H1 (cell line): ENCODE data around the gene ANKLE1. TPM values are rescaled to one million over a fixed set of nuclear protein-coding genes. Genes with fewer than 3 reads are reported as not detected.

Source experiments
- CTCF ChIA-PET: fragments of 300-600 bp; sonication (Branson Sonifier 250); formaldehyde crosslinking; loops from one replicate; lab custom pipeline; 2021; ENCODE audit not compliant: partially characterized antibody; lab: Charles Lee
- POLR2A ChIA-PET: fragments of 300-600 bp; sonication (Branson Sonifier 250); formaldehyde crosslinking; loops from one replicate; lab custom pipeline; 2021; ENCODE audit warnings: inconsistent platforms; ENCODE audit not compliant: partially characterized antibody; lab: Charles Lee
- DNase-seq, 2 experiments: peaks; one replicate each; pipeline versions ENCODE4 v3.0.0 to v3.0.0-alpha.2; 2010 to 2022; ENCODE audit warnings: low spot score in 2 of 2, low read depth in 1 of 2, mixed read lengths in 1 of 2
- FAIRE-seq: peaks from 2 replicates; lab custom pipeline; 2011; peaks lifted over from hg19 to GRCh38; lab: Jason Lieb, UNC
- H2AFZ ChIP-seq: 2 replicates; pipeline ENCODE4 v1.8.1; 2012; ENCODE audit warnings: low read length, inconsistent platforms
- H2AK5ac ChIP-seq: 2 replicates; pipeline ENCODE4 v1.6.1; 2013; ENCODE audit warnings: low read depth, low read length
- H2BK120ac ChIP-seq: replicated peaks from 2 replicates; pipeline ENCODE3; 2013; ENCODE audit warnings: low read depth, low read length, inconsistent platforms
- H2BK12ac ChIP-seq: 2 replicates; pipeline ENCODE4 v1.6.1; 2013; ENCODE audit warnings: low read depth, low read length
- H2BK15ac ChIP-seq: 2 replicates; pipeline ENCODE4 v1.6.1; 2013; ENCODE audit warnings: low read length
- H2BK20ac ChIP-seq: 2 replicates; pipeline ENCODE4 v1.6.1; 2013; ENCODE audit warnings: low read length
- H2BK5ac ChIP-seq: 2 replicates; pipeline ENCODE4 v1.6.1; 2013; ENCODE audit warnings: low read depth, low read length
- H3K14ac ChIP-seq: 2 replicates; pipeline ENCODE4 v1.6.1; 2013; ENCODE audit warnings: inconsistent platforms; ENCODE audit not compliant: insufficient read length
- H3K18ac ChIP-seq: 2 replicates; pipeline ENCODE4 v1.6.1; 2013; ENCODE audit warnings: low read length; ENCODE audit errors: extremely low read depth
- H3K23ac ChIP-seq: 2 replicates; pipeline ENCODE4 v1.6.1; 2013; ENCODE audit warnings: inconsistent platforms; ENCODE audit not compliant: insufficient read length
- H3K23me2 ChIP-seq: 2 replicates; pipeline ENCODE4 v1.6.1; 2013; ENCODE audit warnings: low read depth, low read length
- H3K27ac ChIP-seq: 2 replicates; pipeline ENCODE4 v1.6.1; 2011; ENCODE audit warnings: low read depth, low read length, inconsistent platforms
- H3K27me3 ChIP-seq, 4 experiments: replicated peaks in 1 of 4; 1 replicate in 1 of 4; 2 replicates in 3 of 4; pipeline versions ENCODE4 v1.6.1 to v1.8.1; 2011 to 2013; ENCODE audit warnings: low read length in 3 of 4, mild to moderate bottlenecking in 3 of 4, inconsistent platforms in 2 of 4, mixed read lengths in 2 of 4, moderate library complexity in 1 of 4; ENCODE audit not compliant: control insufficient read depth in 3 of 4, insufficient read depth in 3 of 4; ENCODE audit errors: extremely low read depth in 1 of 4
- H3K36me3 ChIP-seq, 4 experiments: 2 replicates each; pipeline versions ENCODE4 v1.6.1 to v1.8.1; 2011 to 2013; ENCODE audit warnings: mild to moderate bottlenecking in 4 of 4, low read length in 3 of 4, moderate library complexity in 2 of 4, control low read depth in 1 of 4, inconsistent platforms in 1 of 4; ENCODE audit not compliant: insufficient read depth in 4 of 4, control insufficient read depth in 2 of 4
- H3K4ac ChIP-seq: replicated peaks from 2 replicates; pipeline ENCODE3; 2013; ENCODE audit warnings: low read length, low read depth, mixed read lengths, inconsistent platforms; ENCODE audit not compliant: insufficient read length
- H3K4me1 ChIP-seq, 4 experiments: replicated peaks in 1 of 4; 1 replicate in 1 of 4; 2 replicates in 3 of 4; pipeline versions ENCODE4 v1.6.1 to v1.8.1; 2011 to 2013; ENCODE audit warnings: low read length in 3 of 4, inconsistent platforms in 2 of 4, mixed read lengths in 1 of 4; ENCODE audit not compliant: insufficient read depth in 4 of 4, control insufficient read depth in 3 of 4
- H3K4me2 ChIP-seq, 2 experiments: 2 replicates each; pipeline versions ENCODE4 v1.6.1 to v1.8.1; 2011 to 2013; ENCODE audit warnings: low read depth in 2 of 2, low read length in 2 of 2, control low read depth in 1 of 2, inconsistent platforms in 1 of 2, mild to moderate bottlenecking in 1 of 2; ENCODE audit not compliant: insufficient read depth in 1 of 2
- H3K4me3 ChIP-seq, 4 experiments: fragments of 200-600, 300-600 bp in 1 of 4; sonication (generic), shearing (Covaris generic), sonication (Bioruptor Twin) in 1 of 4; 2 replicates each; pipeline versions ENCODE4 v1.5.1 to v1.8.1; 2011 to 2016; ENCODE audit warnings: low read length in 4 of 4, low read depth in 3 of 4, control low read depth in 2 of 4, inconsistent platforms in 2 of 4, mild to moderate bottlenecking in 2 of 4, mixed read lengths in 1 of 4, moderate library complexity in 1 of 4; ENCODE audit not compliant: insufficient read depth in 2 of 4; ENCODE audit errors: extremely low read depth in 1 of 4
- H3K56ac ChIP-seq: replicated peaks from 2 replicates; pipeline ENCODE3; 2013; ENCODE audit warnings: low read depth, mild to moderate bottlenecking, mixed read lengths, low read length, inconsistent platforms; ENCODE audit not compliant: insufficient read length
- H3K79me1 ChIP-seq: 2 replicates; pipeline ENCODE4 v1.6.1; 2013; ENCODE audit warnings: low read depth, low read length, control low read depth
- H3K79me2 ChIP-seq, 2 experiments: 2 replicates each; pipeline versions ENCODE4 v1.6.1 to v1.8.1; 2012 to 2013; ENCODE audit warnings: low read length in 2 of 2, mild to moderate bottlenecking in 2 of 2, inconsistent platforms in 1 of 2; ENCODE audit not compliant: insufficient read depth in 2 of 2, control insufficient read depth in 1 of 2
- H3K9ac ChIP-seq, 4 experiments: replicated peaks in 1 of 4; 1 replicate in 1 of 4; 2 replicates in 3 of 4; pipeline versions ENCODE4 v1.6.1 to v1.8.1; 2011 to 2013; ENCODE audit warnings: low read depth in 3 of 4, low read length in 3 of 4, control low read depth in 2 of 4, mild to moderate bottlenecking in 2 of 4, moderate library complexity in 2 of 4, inconsistent platforms in 1 of 4; ENCODE audit errors: extremely low read depth in 1 of 4
- H3K9me3 ChIP-seq, 2 experiments: 2 replicates each; pipeline versions ENCODE4 v1.6.1 to v1.8.1; 2012 to 2013; ENCODE audit warnings: mild to moderate bottlenecking in 2 of 2, moderate library complexity in 2 of 2, control low read depth in 1 of 2, inconsistent platforms in 1 of 2, low read depth in 1 of 2, low read length in 1 of 2, mixed read lengths in 1 of 2; ENCODE audit not compliant: insufficient read depth in 2 of 2
- H4K20me1 ChIP-seq, 2 experiments: replicated peaks in 1 of 2; 2 replicates each; pipeline versions ENCODE3 to v1.8.1; 2011 to 2013; ENCODE audit warnings: inconsistent platforms in 2 of 2, low read length in 2 of 2, mild to moderate bottlenecking in 1 of 2; ENCODE audit not compliant: insufficient read depth in 2 of 2, control insufficient read depth in 1 of 2
- H4K5ac ChIP-seq: 2 replicates; pipeline ENCODE4 v1.6.1; 2013; ENCODE audit warnings: low read length, low read depth, mixed read lengths, inconsistent platforms; ENCODE audit not compliant: insufficient read length
- H4K8ac ChIP-seq: 2 replicates; pipeline ENCODE4 v1.8.0; 2013; ENCODE audit warnings: mild to moderate bottlenecking, moderate library complexity, low read length, inconsistent platforms; ENCODE audit not compliant: insufficient read depth; ENCODE audit errors: extremely low read depth
- H4K91ac ChIP-seq: replicated peaks from 2 replicates; pipeline ENCODE3; 2013; ENCODE audit warnings: low read length, mixed read lengths, inconsistent platforms; ENCODE audit not compliant: insufficient read length
- SIN3A ChIP-seq, 2 experiments: IDR thresholded peaks in 1 of 2; conservative IDR thresholded peaks in 1 of 2; 2 replicates each; pipeline ENCODE4 v1.6.1; 2011 to 2012; ENCODE audit warnings: low read length in 2 of 2, improper control_type of control experiment in 1 of 2, low read depth in 1 of 2, mild to moderate bottlenecking in 1 of 2
- TAF1 ChIP-seq: IDR thresholded peaks from 2 replicates; pipeline ENCODE4 v1.6.1; 2011; ENCODE audit warnings: mild to moderate bottlenecking, low read depth, low read length
- USF2 ChIP-seq: IDR thresholded peaks from 2 replicates; pipeline ENCODE4 v1.6.1; 2011; ENCODE audit warnings: low read length, improper control_type of control experiment
- WGBS, 2 experiments: shearing (Covaris generic) in 1 of 2; methylation state at CpG; one replicate each; pipeline versions ENCODE4 v1.1.6 to v1.1.7; 2013 to 2015; ENCODE audit warnings: low lambda C conversion rate in 2 of 2, mixed read lengths in 2 of 2, inconsistent platforms in 1 of 2, low coverage in 1 of 2, missing lambda C conversion rate in 1 of 2; ENCODE audit not compliant: insufficient replicate concordance in 2 of 2, insufficient coverage in 1 of 2, insufficient read length in 1 of 2; ENCODE audit errors: extremely low coverage in 1 of 2, missing lambda C conversion rate in 1 of 2; 5-methylcytosine and 5-hydroxymethylcytosine counted together
- polyA plus RNA-seq, 7 experiments: library from polyadenylated mRNA; depleted of rRNA in 3 of 7; stranded (reverse) in 5 of 7; unstranded in 2 of 7; fragments of >200 nt in 5 of 7; fragments of 200-250 nt in 2 of 7; gene quantifications; 1 replicate in 5 of 7; 2 replicates in 1 of 7; 4 replicates in 1 of 7; pipeline versions ENCODE4 v1.2.1 to v1.2.3, GENCODE V29; 2011 to 2013; ENCODE audit warnings: missing spikeins in 2 of 7, mixed read lengths in 2 of 7
- total RNA-seq: library from RNA; stranded (reverse); fragmentation: NEBNext Ultra II Directional; extraction: Animal tissue kit (Norgen Biotek cat#: 25700); gene quantifications from 2 replicates; pipeline ENCODE4 v1.2.1, GENCODE V29; 2021

The ANKLE1 gene
- total and polyA plus RNA-seq, 2 of the 8 experiments (the other 6 are each of a cell fraction or from before 2014, with no cell fraction given), result 6.1 to 9.6 TPM

GRCh38 chr19:17332360-17332676 is 50.6 kb downstream of the ANKLE1 start:
- no peaks in the 10 kb centered on the region for H3K9me3 ChIP-seq
- H2BK12ac ChIP-seq, result no peak overlapping the region
- no peak overlapping the region for H3K23ac ChIP-seq
- no peak overlapping the region for H3K18ac ChIP-seq
- H2BK120ac ChIP-seq, result no peak overlapping the region
- H2BK15ac ChIP-seq, result no peak overlapping the region
- peaks cover 19% of the 10 kb centered on the region for H3K23me2 ChIP-seq
- H2BK20ac ChIP-seq, result no peak overlapping the region
- H3K4ac ChIP-seq, result no peak overlapping the region
- H3K79me2 ChIP-seq, result no peaks in the 10 kb centered on the region
- H2AFZ ChIP-seq, result no peak overlapping the region
- 0 out of 2 replicates have a peak, but pooled peaks cover 2% of the 10 kb centered on the region for H3K79me1 ChIP-seq
- 90% methylated on average over 8 of the region's 8 CpGs; no CpG with 5 or more reads in 1 of the 2 experiments for WGBS, 2 experiments
- no peak overlapping the region for H4K8ac ChIP-seq
- H4K5ac ChIP-seq, result no peak overlapping the region
- no peak overlapping the region for H4K91ac ChIP-seq
- no peak overlapping the region for H3K9ac ChIP-seq
- DNase-seq (no peak), FAIRE-seq (no peak)
- H2AK5ac ChIP-seq, result no peak overlapping the region
- H3K27ac ChIP-seq, result no peak overlapping the region
- no peak overlapping the region for H3K4me3 ChIP-seq
- no peaks in the 10 kb centered on the region; a peak in 1 of 7 replicates for H3K27me3 ChIP-seq
- TF ChIP-seq USF2 (no peak), TAF1 (no peak; the same call in 1 of the 2 replicates), SIN3A (conservative IDR thresholded peaks at IDR 0.05 in 1 of 2, IDR thresholded peaks at IDR 0.05 in 1 of 2; ENCODE audit: low read depth in 1 of 2, low read length in 2 of 2) (peak in 1 of 2 experiments; percentile 80; a peak in 1 of 4 replicates)
- TF ChIP-seq, all 59 proteins: peak for 1
- no peak overlapping the region for H3K56ac ChIP-seq
- no peak overlapping the region for H3K14ac ChIP-seq
- peaks cover 0 to 24% (median 18%) of the 10 kb centered on the region in 4 experiments; a peak in 6 of 7 replicates for H3K4me1 ChIP-seq
- H4K20me1 ChIP-seq, result peaks cover 0 to 14% of the 10 kb centered on the region in 2 experiments
- no peak overlapping the region for H2BK5ac ChIP-seq
- ChIA-PET POLR2A (interaction anchor here (1.2 to 17.1 kb wide), 6 partner anchors 7 to 106 kb away, joined by 3 to 329 read pairs (median 11); partner anchors contain the start of genes ABHD8, DDA1, MRPL34 and OCEL1), CTCF (interaction anchor here (0.6 to 2.8 kb wide), 15 partner anchors 11 to 233 kb away, joined by 3 to 14 read pairs (median 4); no protein-coding TSS in a partner anchor)
- H3K36me3 ChIP-seq, result no peaks in the 10 kb centered on the region
- no peak overlapping the region; a peak in 1 of 4 replicates for H3K4me2 ChIP-seq
